ENCODE results near the gene PDIA3.
"Not testable (repeated sequence)": the region's sequence is repeated elsewhere in the genome, so short reads cannot be mapped to it uniquely, and the experiment has no call there.

Gene PDIA3

GRCh38 chr15:43746245-43746902 lies at the start of gene PDIA3:
TSS of gene PDIA3 (plus strand) at chr15:43746438. CDS start at chr15:43746540, 102 bp downstream.
- peak; percentile 73 for DNase-seq (ENCODE audit: low read depth, low spot score)

- no peak for DNase-seq (ENCODE audit: low read depth, low spot score)
Observed at GRCh38 chr15:43702174-43702573, 44.1 kb upstream of the PDIA3 start.

- DNase-seq (ENCODE audit: low read depth, low spot score) = no peak
Observed at GRCh38 chr15:43702701-43703424, 43.4 kb upstream of the PDIA3 start.

- not testable (repeated sequence) for DNase-seq (ENCODE audit: low read depth, low spot score)
Observed at GRCh38 chr15:43710431-43711131, 35.7 kb upstream of the PDIA3 start.

- DNase-seq (ENCODE audit: low read depth, low spot score) = no peak
Observed at GRCh38 chr15:43723151-43723550, 23.1 kb upstream of the PDIA3 start.

- not testable (repeated sequence) for DNase-seq (ENCODE audit: low read depth, low spot score)
Observed at GRCh38 chr15:43726306-43726705, 19.9 kb upstream of the PDIA3 start.

- not testable (repeated sequence) for DNase-seq (ENCODE audit: low read depth, low spot score)
Observed at GRCh38 chr15:43728053-43728725, 18.0 kb upstream of the PDIA3 start.

- DNase-seq (ENCODE audit: low read depth, low spot score) = no peak
Observed at GRCh38 chr15:43735416-43735815, 10.8 kb upstream of the PDIA3 start.

GRCh38 chr15:43746903-43747309 lies 668 bp downstream of the PDIA3 start:
- DNase-seq (ENCODE audit: low read depth, low spot score) = peak; percentile 5

GRCh38 chr15:43748376-43748775 lies 2.1 kb downstream of the PDIA3 start:
- DNase-seq (ENCODE audit: low read depth, low spot score) = no peak

- DNase-seq (ENCODE audit: low read depth, low spot score) = no peak
Observed at GRCh38 chr15:43749690-43750345, 3.6 kb downstream of the PDIA3 start.

GRCh38 chr15:43751885-43752284 lies 5.6 kb downstream of the PDIA3 start:
- DNase-seq (ENCODE audit: low read depth, low spot score) = no peak

GRCh38 chr15:43762824-43763223 lies 16.6 kb downstream of the PDIA3 start:
- DNase-seq (ENCODE audit: low read depth, low spot score) = no peak

GRCh38 chr15:43763819-43764446 lies 17.7 kb downstream of the PDIA3 start:
- no peak for DNase-seq (ENCODE audit: low read depth, low spot score)

- DNase-seq (ENCODE audit: low read depth, low spot score) = no peak
Observed at GRCh38 chr15:43769584-43770228, 23.5 kb downstream of the PDIA3 start.

- no peak for DNase-seq (ENCODE audit: low read depth, low spot score)
Observed at GRCh38 chr15:43771816-43772215, 25.6 kb downstream of the PDIA3 start.

- DNase-seq (ENCODE audit: low read depth, low spot score) = no peak
Observed at GRCh38 chr15:43772624-43773023, 26.4 kb downstream of the PDIA3 start.

GRCh38 chr15:43774062-43774461 lies 27.8 kb downstream of the PDIA3 start:
- no peak for DNase-seq (ENCODE audit: low read depth, low spot score)

- no peak for DNase-seq (ENCODE audit: low read depth, low spot score)
Observed at GRCh38 chr15:43775411-43775965, 29.2 kb downstream of the PDIA3 start.

GRCh38 chr15:43776101-43776717 lies 30.0 kb downstream of the PDIA3 start:
- DNase-seq (ENCODE audit: low read depth, low spot score) = no peak

All from brain pericyte (primary cell).